Measurements from ENCODE around the gene CISD2. TPM values are rescaled to one million over a fixed set of nuclear protein-coding genes. Genes with fewer than 3 reads are reported as not detected.
A peak's percentile ranks its signal among the peaks of the same experiment; 100 is the strongest.
"Not testable (repeated sequence)": the region's sequence is repeated elsewhere in the genome, so short reads cannot be mapped to it uniquely, and the experiment has no call there.

CISD2 gene
- total RNA-seq (2014; rRNA removed; shearing (Covaris generic)): 58.9 and 69.2 TPM in 2 replicates

- peak; percentile 87 for DNase-seq (ENCODE audit: low spot score)
Observed at GRCh38 chr4:102868781-102869568, at the start of gene CISD2. Gene CISD2 (plus strand): TSS chr4:102868992. CDS start chr4:102869085, 93 bp downstream.

- not testable (repeated sequence) for DNase-seq (ENCODE audit: low spot score)
Observed at GRCh38 chr4:102819100-102819499, 49.7 kb upstream of the CISD2 start.

- DNase-seq (ENCODE audit: low spot score): no peak
Observed at GRCh38 chr4:102819588-102820365, 49.0 kb upstream of the CISD2 start.

- DNase-seq (ENCODE audit: low spot score): no peak
Observed at GRCh38 chr4:102823464-102823863, 45.3 kb upstream of the CISD2 start.

GRCh38 chr4:102823897-102824296 is 44.9 kb upstream of the CISD2 start:
- DNase-seq (ENCODE audit: low spot score): no peak

- no peak for DNase-seq (ENCODE audit: low spot score)
Observed at GRCh38 chr4:102824398-102824797, 44.4 kb upstream of the CISD2 start.

- DNase-seq (ENCODE audit: low spot score): peak; percentile 57
Observed at GRCh38 chr4:102825261-102826091, 43.3 kb upstream of the CISD2 start.

GRCh38 chr4:102826105-102826889 is 42.5 kb upstream of the CISD2 start:
- no peak for DNase-seq (ENCODE audit: low spot score)

- DNase-seq (ENCODE audit: low spot score): peak; percentile 93
Observed at GRCh38 chr4:102826890-102827673, 41.7 kb upstream of the CISD2 start, which contains the start of gene UBE2D3. Gene UBE2D3 (minus strand): TSS chr4:102827551. CDS start chr4:102826508, 1,043 bp downstream.

- peak; percentile 100 for DNase-seq (ENCODE audit: low spot score)
Observed at GRCh38 chr4:102827674-102828496, 40.9 kb upstream of the CISD2 start.

GRCh38 chr4:102828497-102828808 is 40.3 kb upstream of the CISD2 start:
- no peak for DNase-seq (ENCODE audit: low spot score)

GRCh38 chr4:102829803-102830202 is 39.0 kb upstream of the CISD2 start:
- no peak for DNase-seq (ENCODE audit: low spot score)

GRCh38 chr4:102832105-102832504 is 36.7 kb upstream of the CISD2 start:
- no peak for DNase-seq (ENCODE audit: low spot score)

- DNase-seq (ENCODE audit: low spot score): no peak
Observed at GRCh38 chr4:102832667-102833066, 36.1 kb upstream of the CISD2 start.

- no peak for DNase-seq (ENCODE audit: low spot score)
Observed at GRCh38 chr4:102836596-102836995, 32.2 kb upstream of the CISD2 start.

GRCh38 chr4:102842367-102842766 is 26.4 kb upstream of the CISD2 start:
- DNase-seq (ENCODE audit: low spot score): no peak

- DNase-seq (ENCODE audit: low spot score): no peak
Observed at GRCh38 chr4:102843273-102843672, 25.5 kb upstream of the CISD2 start.

- DNase-seq (ENCODE audit: low spot score): no peak
Observed at GRCh38 chr4:102843938-102844337, 24.9 kb upstream of the CISD2 start.

- DNase-seq (ENCODE audit: low spot score): no peak
Observed at GRCh38 chr4:102847687-102848086, 21.1 kb upstream of the CISD2 start.
